ENCODE data around the gene TENT4B.

TENT4B gene

GRCh38 chr16:50136399-50136798 lies 16.7 kb upstream of the TENT4B start:
- no peaks in the 10 kb centered on the region for H3K27me3 ChIP-seq (ENCODE audit: control insufficient read depth, insufficient read depth, low read length)
- H3K36me3 ChIP-seq (ENCODE audit: control insufficient read depth, insufficient read depth, low read length), result no peaks in the 10 kb centered on the region
- H3K9ac ChIP-seq (ENCODE audit: low read depth, low read length), result no peak overlapping the region
- no peaks in the 10 kb centered on the region for H3K4me1 ChIP-seq (ENCODE audit: control insufficient read depth, insufficient read depth, low read length)
- H3K9me3 ChIP-seq (ENCODE audit: control insufficient read depth, insufficient read depth, low read length), result no peaks in the 10 kb centered on the region
- H3K4me3 ChIP-seq (ENCODE audit: low read depth, low read length), result no peak overlapping the region

GRCh38 chr16:50137268-50137667 lies 15.8 kb upstream of the TENT4B start:
- no peak overlapping the region for H3K9ac ChIP-seq (ENCODE audit: low read depth, low read length)
- H3K4me3 ChIP-seq (ENCODE audit: low read depth, low read length), result no peak overlapping the region
- H3K27me3 ChIP-seq (ENCODE audit: control insufficient read depth, insufficient read depth, low read length), result no peaks in the 10 kb centered on the region
- H3K36me3 ChIP-seq (ENCODE audit: control insufficient read depth, insufficient read depth, low read length), result no peaks in the 10 kb centered on the region
- no peaks in the 10 kb centered on the region for H3K4me1 ChIP-seq (ENCODE audit: control insufficient read depth, insufficient read depth, low read length)
- H3K9me3 ChIP-seq (ENCODE audit: control insufficient read depth, insufficient read depth, low read length), result no peaks in the 10 kb centered on the region

GRCh38 chr16:50139580-50139979 lies 13.5 kb upstream of the TENT4B start:
- H3K27me3 ChIP-seq (ENCODE audit: control insufficient read depth, insufficient read depth, low read length), result no peaks in the 10 kb centered on the region
- no peaks in the 10 kb centered on the region for H3K9me3 ChIP-seq (ENCODE audit: control insufficient read depth, insufficient read depth, low read length)
- no peaks in the 10 kb centered on the region for H3K4me1 ChIP-seq (ENCODE audit: control insufficient read depth, insufficient read depth, low read length)
- no peak overlapping the region for H3K9ac ChIP-seq (ENCODE audit: low read depth, low read length)
- no peak overlapping the region for H3K4me3 ChIP-seq (ENCODE audit: low read depth, low read length)
- no peaks in the 10 kb centered on the region for H3K36me3 ChIP-seq (ENCODE audit: control insufficient read depth, insufficient read depth, low read length)

GRCh38 chr16:50144211-50144610 lies 8.9 kb upstream of the TENT4B start:
- Histone ChIP-seq H3K4me1 (ENCODE audit: control insufficient read depth, insufficient read depth, low read length) (no peaks in the 10 kb centered on the region), H3K9me3 (ENCODE audit: control insufficient read depth, insufficient read depth, low read length) (no peaks in the 10 kb centered on the region), H3K36me3 (ENCODE audit: control insufficient read depth, insufficient read depth, low read length) (no peaks in the 10 kb centered on the region), H3K9ac (ENCODE audit: low read depth, low read length) (no peak overlapping the region), H3K27me3 (ENCODE audit: control insufficient read depth, insufficient read depth, low read length) (no peaks in the 10 kb centered on the region), H3K4me3 (ENCODE audit: low read depth, low read length) (no peak overlapping the region)

- H3K9me3 ChIP-seq (ENCODE audit: control insufficient read depth, insufficient read depth, low read length), result no peaks in the 10 kb centered on the region
- no peaks in the 10 kb centered on the region for H3K4me1 ChIP-seq (ENCODE audit: control insufficient read depth, insufficient read depth, low read length)
- H3K9ac ChIP-seq (ENCODE audit: low read depth, low read length), result no peak overlapping the region
- H3K4me3 ChIP-seq (ENCODE audit: low read depth, low read length), result no peak overlapping the region
- H3K27me3 ChIP-seq (ENCODE audit: control insufficient read depth, insufficient read depth, low read length), result no peaks in the 10 kb centered on the region
- no peaks in the 10 kb centered on the region for H3K36me3 ChIP-seq (ENCODE audit: control insufficient read depth, insufficient read depth, low read length)
These were observed 6.3 kb upstream of the TENT4B start for GRCh38 chr16:50146479-50147435.

GRCh38 chr16:50151322-50151721 lies 1.8 kb upstream of the TENT4B start:
- no peaks in the 10 kb centered on the region for H3K36me3 ChIP-seq (ENCODE audit: control insufficient read depth, insufficient read depth, low read length)
- H3K9ac ChIP-seq (ENCODE audit: low read depth, low read length), result no peak overlapping the region
- peaks cover 5% of the 10 kb centered on the region for H3K4me1 ChIP-seq (ENCODE audit: control insufficient read depth, insufficient read depth, low read length)
- no peaks in the 10 kb centered on the region for H3K9me3 ChIP-seq (ENCODE audit: control insufficient read depth, insufficient read depth, low read length)
- H3K4me3 ChIP-seq (ENCODE audit: low read depth, low read length), result no peak overlapping the region
- H3K27me3 ChIP-seq (ENCODE audit: control insufficient read depth, insufficient read depth, low read length), result no peaks in the 10 kb centered on the region

GRCh38 chr16:50151756-50152155 lies 1.4 kb upstream of the TENT4B start:
- H3K36me3 ChIP-seq (ENCODE audit: control insufficient read depth, insufficient read depth, low read length), result no peaks in the 10 kb centered on the region
- peaks cover 5% of the 10 kb centered on the region for H3K4me1 ChIP-seq (ENCODE audit: control insufficient read depth, insufficient read depth, low read length)
- H3K4me3 ChIP-seq (ENCODE audit: low read depth, low read length), result peak overlapping the region; percentile 70
- no peak overlapping the region for H3K9ac ChIP-seq (ENCODE audit: low read depth, low read length)
- no peaks in the 10 kb centered on the region for H3K27me3 ChIP-seq (ENCODE audit: control insufficient read depth, insufficient read depth, low read length)
- H3K9me3 ChIP-seq (ENCODE audit: control insufficient read depth, insufficient read depth, low read length), result no peaks in the 10 kb centered on the region

- Histone ChIP-seq H3K9ac (ENCODE audit: low read depth, low read length) (peak overlapping the region; percentile 75), H3K4me3 (ENCODE audit: low read depth, low read length) (peak overlapping the region; percentile 70), H3K36me3 (ENCODE audit: control insufficient read depth, insufficient read depth, low read length) (no peaks in the 10 kb centered on the region), H3K9me3 (ENCODE audit: control insufficient read depth, insufficient read depth, low read length) (no peaks in the 10 kb centered on the region), H3K4me1 (ENCODE audit: control insufficient read depth, insufficient read depth, low read length) (peaks cover 5% of the 10 kb centered on the region), H3K27me3 (ENCODE audit: control insufficient read depth, insufficient read depth, low read length) (no peaks in the 10 kb centered on the region)
These were observed 727 bp upstream of the TENT4B start for GRCh38 chr16:50152351-50152806.

- Histone ChIP-seq H3K9ac (ENCODE audit: low read depth, low read length) (peak overlapping the region; percentile 47), H3K4me1 (ENCODE audit: control insufficient read depth, insufficient read depth, low read length) (peaks cover 5% of the 10 kb centered on the region), H3K27me3 (ENCODE audit: control insufficient read depth, insufficient read depth, low read length) (no peaks in the 10 kb centered on the region), H3K4me3 (ENCODE audit: low read depth, low read length) (peak overlapping the region; percentile 81), H3K9me3 (ENCODE audit: control insufficient read depth, insufficient read depth, low read length) (no peaks in the 10 kb centered on the region), H3K36me3 (ENCODE audit: control insufficient read depth, insufficient read depth, low read length) (no peaks in the 10 kb centered on the region)
These were observed 702 bp downstream of the TENT4B start for GRCh38 chr16:50153596-50154419.

- Histone ChIP-seq H3K27me3 (ENCODE audit: control insufficient read depth, insufficient read depth, low read length) (no peaks in the 10 kb centered on the region), H3K4me1 (ENCODE audit: control insufficient read depth, insufficient read depth, low read length) (peaks cover 5% of the 10 kb centered on the region), H3K4me3 (ENCODE audit: low read depth, low read length) (peak overlapping the region; percentile 81), H3K36me3 (ENCODE audit: control insufficient read depth, insufficient read depth, low read length) (no peaks in the 10 kb centered on the region), H3K9ac (ENCODE audit: low read depth, low read length) (peak overlapping the region; percentile 47), H3K9me3 (ENCODE audit: control insufficient read depth, insufficient read depth, low read length) (no peaks in the 10 kb centered on the region)
These were observed 1.4 kb downstream of the TENT4B start for GRCh38 chr16:50154420-50154950.

GRCh38 chr16:50155925-50156324 lies 2.8 kb downstream of the TENT4B start:
- Histone ChIP-seq H3K4me1 (ENCODE audit: control insufficient read depth, insufficient read depth, low read length) (peaks cover 5% of the 10 kb centered on the region), H3K27me3 (ENCODE audit: control insufficient read depth, insufficient read depth, low read length) (no peaks in the 10 kb centered on the region), H3K9ac (ENCODE audit: low read depth, low read length) (no peak overlapping the region), H3K4me3 (ENCODE audit: low read depth, low read length) (peak overlapping the region; percentile 81), H3K36me3 (ENCODE audit: control insufficient read depth, insufficient read depth, low read length) (no peaks in the 10 kb centered on the region), H3K9me3 (ENCODE audit: control insufficient read depth, insufficient read depth, low read length) (no peaks in the 10 kb centered on the region)
